H1 (cell line): ENCODE data around the gene SRRM4. TPM values are rescaled to one million over a fixed set of nuclear protein-coding genes. Genes with fewer than 3 reads are reported as not detected.

Experiments
- CTCF ChIA-PET: fragments of 300-600 bp; sonication (Branson Sonifier 250); formaldehyde crosslinking; loops from one replicate; lab custom pipeline; 2021; ENCODE audit not compliant: partially characterized antibody; lab: Charles Lee
- POLR2A ChIA-PET: fragments of 300-600 bp; sonication (Branson Sonifier 250); formaldehyde crosslinking; loops from one replicate; lab custom pipeline; 2021; ENCODE audit warnings: inconsistent platforms; ENCODE audit not compliant: partially characterized antibody; lab: Charles Lee
- DNase-seq, 2 experiments: peaks; one replicate each; pipeline versions ENCODE4 v3.0.0 to v3.0.0-alpha.2; 2010 to 2022; ENCODE audit warnings: low spot score in 2 of 2, low read depth in 1 of 2, mixed read lengths in 1 of 2
- FAIRE-seq: peaks from 2 replicates; lab custom pipeline; 2011; peaks lifted over from hg19 to GRCh38; lab: Jason Lieb, UNC
- H2AFZ ChIP-seq: 2 replicates; pipeline ENCODE4 v1.8.1; 2012; ENCODE audit warnings: low read length, inconsistent platforms
- H2AK5ac ChIP-seq: 2 replicates; pipeline ENCODE4 v1.6.1; 2013; ENCODE audit warnings: low read depth, low read length
- H2BK120ac ChIP-seq: replicated peaks from 2 replicates; pipeline ENCODE3; 2013; ENCODE audit warnings: low read depth, low read length, inconsistent platforms
- H2BK12ac ChIP-seq: 2 replicates; pipeline ENCODE4 v1.6.1; 2013; ENCODE audit warnings: low read depth, low read length
- H2BK15ac ChIP-seq: 2 replicates; pipeline ENCODE4 v1.6.1; 2013; ENCODE audit warnings: low read length
- H2BK20ac ChIP-seq: 2 replicates; pipeline ENCODE4 v1.6.1; 2013; ENCODE audit warnings: low read length
- H2BK5ac ChIP-seq: 2 replicates; pipeline ENCODE4 v1.6.1; 2013; ENCODE audit warnings: low read depth, low read length
- H3K14ac ChIP-seq: 2 replicates; pipeline ENCODE4 v1.6.1; 2013; ENCODE audit warnings: inconsistent platforms; ENCODE audit not compliant: insufficient read length
- H3K18ac ChIP-seq: 2 replicates; pipeline ENCODE4 v1.6.1; 2013; ENCODE audit warnings: low read length; ENCODE audit errors: extremely low read depth
- H3K23ac ChIP-seq: 2 replicates; pipeline ENCODE4 v1.6.1; 2013; ENCODE audit warnings: inconsistent platforms; ENCODE audit not compliant: insufficient read length
- H3K23me2 ChIP-seq: 2 replicates; pipeline ENCODE4 v1.6.1; 2013; ENCODE audit warnings: low read depth, low read length
- H3K27ac ChIP-seq: 2 replicates; pipeline ENCODE4 v1.6.1; 2011; ENCODE audit warnings: low read depth, low read length, inconsistent platforms
- H3K27me3 ChIP-seq, 4 experiments: replicated peaks in 1 of 4; 1 replicate in 1 of 4; 2 replicates in 3 of 4; pipeline versions ENCODE4 v1.6.1 to v1.8.1; 2011 to 2013; ENCODE audit warnings: low read length in 3 of 4, mild to moderate bottlenecking in 3 of 4, inconsistent platforms in 2 of 4, mixed read lengths in 2 of 4, moderate library complexity in 1 of 4; ENCODE audit not compliant: control insufficient read depth in 3 of 4, insufficient read depth in 3 of 4; ENCODE audit errors: extremely low read depth in 1 of 4
- H3K36me3 ChIP-seq, 4 experiments: 2 replicates each; pipeline versions ENCODE4 v1.6.1 to v1.8.1; 2011 to 2013; ENCODE audit warnings: mild to moderate bottlenecking in 4 of 4, low read length in 3 of 4, moderate library complexity in 2 of 4, control low read depth in 1 of 4, inconsistent platforms in 1 of 4; ENCODE audit not compliant: insufficient read depth in 4 of 4, control insufficient read depth in 2 of 4
- H3K4ac ChIP-seq: replicated peaks from 2 replicates; pipeline ENCODE3; 2013; ENCODE audit warnings: low read length, low read depth, mixed read lengths, inconsistent platforms; ENCODE audit not compliant: insufficient read length
- H3K4me1 ChIP-seq, 4 experiments: replicated peaks in 1 of 4; 1 replicate in 1 of 4; 2 replicates in 3 of 4; pipeline versions ENCODE4 v1.6.1 to v1.8.1; 2011 to 2013; ENCODE audit warnings: low read length in 3 of 4, inconsistent platforms in 2 of 4, mixed read lengths in 1 of 4; ENCODE audit not compliant: insufficient read depth in 4 of 4, control insufficient read depth in 3 of 4
- H3K4me2 ChIP-seq, 2 experiments: 2 replicates each; pipeline versions ENCODE4 v1.6.1 to v1.8.1; 2011 to 2013; ENCODE audit warnings: low read depth in 2 of 2, low read length in 2 of 2, control low read depth in 1 of 2, inconsistent platforms in 1 of 2, mild to moderate bottlenecking in 1 of 2; ENCODE audit not compliant: insufficient read depth in 1 of 2
- H3K4me3 ChIP-seq, 4 experiments: fragments of 200-600, 300-600 bp in 1 of 4; sonication (generic), shearing (Covaris generic), sonication (Bioruptor Twin) in 1 of 4; 2 replicates each; pipeline versions ENCODE4 v1.5.1 to v1.8.1; 2011 to 2016; ENCODE audit warnings: low read length in 4 of 4, low read depth in 3 of 4, control low read depth in 2 of 4, inconsistent platforms in 2 of 4, mild to moderate bottlenecking in 2 of 4, mixed read lengths in 1 of 4, moderate library complexity in 1 of 4; ENCODE audit not compliant: insufficient read depth in 2 of 4; ENCODE audit errors: extremely low read depth in 1 of 4
- H3K56ac ChIP-seq: replicated peaks from 2 replicates; pipeline ENCODE3; 2013; ENCODE audit warnings: low read depth, mild to moderate bottlenecking, mixed read lengths, low read length, inconsistent platforms; ENCODE audit not compliant: insufficient read length
- H3K79me1 ChIP-seq: 2 replicates; pipeline ENCODE4 v1.6.1; 2013; ENCODE audit warnings: low read depth, low read length, control low read depth
- H3K79me2 ChIP-seq, 2 experiments: 2 replicates each; pipeline versions ENCODE4 v1.6.1 to v1.8.1; 2012 to 2013; ENCODE audit warnings: low read length in 2 of 2, mild to moderate bottlenecking in 2 of 2, inconsistent platforms in 1 of 2; ENCODE audit not compliant: insufficient read depth in 2 of 2, control insufficient read depth in 1 of 2
- H3K9ac ChIP-seq, 4 experiments: replicated peaks in 1 of 4; 1 replicate in 1 of 4; 2 replicates in 3 of 4; pipeline versions ENCODE4 v1.6.1 to v1.8.1; 2011 to 2013; ENCODE audit warnings: low read depth in 3 of 4, low read length in 3 of 4, control low read depth in 2 of 4, mild to moderate bottlenecking in 2 of 4, moderate library complexity in 2 of 4, inconsistent platforms in 1 of 4; ENCODE audit errors: extremely low read depth in 1 of 4
- H3K9me3 ChIP-seq, 2 experiments: 2 replicates each; pipeline versions ENCODE4 v1.6.1 to v1.8.1; 2012 to 2013; ENCODE audit warnings: mild to moderate bottlenecking in 2 of 2, moderate library complexity in 2 of 2, control low read depth in 1 of 2, inconsistent platforms in 1 of 2, low read depth in 1 of 2, low read length in 1 of 2, mixed read lengths in 1 of 2; ENCODE audit not compliant: insufficient read depth in 2 of 2
- H4K20me1 ChIP-seq, 2 experiments: replicated peaks in 1 of 2; 2 replicates each; pipeline versions ENCODE3 to v1.8.1; 2011 to 2013; ENCODE audit warnings: inconsistent platforms in 2 of 2, low read length in 2 of 2, mild to moderate bottlenecking in 1 of 2; ENCODE audit not compliant: insufficient read depth in 2 of 2, control insufficient read depth in 1 of 2
- H4K5ac ChIP-seq: 2 replicates; pipeline ENCODE4 v1.6.1; 2013; ENCODE audit warnings: low read length, low read depth, mixed read lengths, inconsistent platforms; ENCODE audit not compliant: insufficient read length
- H4K8ac ChIP-seq: 2 replicates; pipeline ENCODE4 v1.8.0; 2013; ENCODE audit warnings: mild to moderate bottlenecking, moderate library complexity, low read length, inconsistent platforms; ENCODE audit not compliant: insufficient read depth; ENCODE audit errors: extremely low read depth
- H4K91ac ChIP-seq: replicated peaks from 2 replicates; pipeline ENCODE3; 2013; ENCODE audit warnings: low read length, mixed read lengths, inconsistent platforms; ENCODE audit not compliant: insufficient read length
- CTCF ChIP-seq, 3 experiments: IDR thresholded peaks; 1 replicate in 2 of 3; 2 replicates in 1 of 3; pipeline versions ENCODE4 v1.5.1 to v1.6.1; 2011; ENCODE audit warnings: low read length in 3 of 3, mild to moderate bottlenecking in 3 of 3, inconsistent platforms in 2 of 3, low read depth in 1 of 3, moderate library complexity in 1 of 3; ENCODE audit not compliant: insufficient read depth in 1 of 3; ENCODE audit errors: control extremely low read depth in 1 of 3
- MAFK ChIP-seq: IDR thresholded peaks from 2 replicates; pipeline ENCODE4 v1.6.1; 2012; ENCODE audit warnings: low read depth, mild to moderate bottlenecking, improper control_type of control experiment, low read length
- PHF8 ChIP-seq: fragments of 200-600 bp; sonication (generic); conservative IDR thresholded peaks from 2 replicates; pipeline ENCODE4 v1.7.1; 2012; ENCODE audit warnings: low read depth, mild to moderate bottlenecking, inconsistent platforms, low read length, moderate library complexity
- RAD21 ChIP-seq, 2 experiments: IDR thresholded peaks in 1 of 2; conservative IDR thresholded peaks in 1 of 2; 2 replicates each; pipeline ENCODE4 v1.6.1; 2011; ENCODE audit warnings: low read depth in 2 of 2, low read length in 2 of 2, improper control_type of control experiment in 1 of 2, inconsistent platforms in 1 of 2, mild to moderate bottlenecking in 1 of 2, moderate library complexity in 1 of 2
- TEAD4 ChIP-seq: IDR thresholded peaks from 2 replicates; pipeline ENCODE4 v1.6.1; 2012; ENCODE audit warnings: low read depth, low read length, inconsistent platforms, mixed read lengths
- WGBS, 2 experiments: shearing (Covaris generic) in 1 of 2; methylation state at CpG; one replicate each; pipeline versions ENCODE4 v1.1.6 to v1.1.7; 2013 to 2015; ENCODE audit warnings: low lambda C conversion rate in 2 of 2, mixed read lengths in 2 of 2, inconsistent platforms in 1 of 2, low coverage in 1 of 2, missing lambda C conversion rate in 1 of 2; ENCODE audit not compliant: insufficient replicate concordance in 2 of 2, insufficient coverage in 1 of 2, insufficient read length in 1 of 2; ENCODE audit errors: extremely low coverage in 1 of 2, missing lambda C conversion rate in 1 of 2; 5-methylcytosine and 5-hydroxymethylcytosine counted together
- polyA plus RNA-seq, 7 experiments: library from polyadenylated mRNA; depleted of rRNA in 3 of 7; stranded (reverse) in 5 of 7; unstranded in 2 of 7; fragments of >200 nt in 5 of 7; fragments of 200-250 nt in 2 of 7; gene quantifications; 1 replicate in 5 of 7; 2 replicates in 1 of 7; 4 replicates in 1 of 7; pipeline versions ENCODE4 v1.2.1 to v1.2.3, GENCODE V29; 2011 to 2013; ENCODE audit warnings: missing spikeins in 2 of 7, mixed read lengths in 2 of 7
- total RNA-seq: library from RNA; stranded (reverse); fragmentation: NEBNext Ultra II Directional; extraction: Animal tissue kit (Norgen Biotek cat#: 25700); gene quantifications from 2 replicates; pipeline ENCODE4 v1.2.1, GENCODE V29; 2021

SRRM4 gene
- total and polyA plus RNA-seq, 2 of the 8 experiments (the other 6 are each of a cell fraction or from before 2014, with no cell fraction given) = 0.53 to 1.1 TPM

GRCh38 chr12:118986050-118986449 is 4.7 kb downstream of the SRRM4 start:
- no peak overlapping the region for H2AK5ac ChIP-seq
- no peak overlapping the region for H2BK15ac ChIP-seq
- H3K79me2 ChIP-seq = no peaks in the 10 kb centered on the region
- no peak overlapping the region for H2BK120ac ChIP-seq
- H4K20me1 ChIP-seq = no peaks in the 10 kb centered on the region
- H3K4me3 ChIP-seq = no peak overlapping the region
- H4K8ac ChIP-seq = no peak overlapping the region
- H3K36me3 ChIP-seq = no peaks in the 10 kb centered on the region
- H2AFZ ChIP-seq = no peak overlapping the region
- H3K23me2 ChIP-seq = peaks cover 6% of the 10 kb centered on the region; the same call in 1 of the 2 replicates
- CTCF ChIA-PET = interaction anchor here (1.7 kb wide), 1 partner anchor 177 kb away, joined by 6 read pairs; no protein-coding TSS in a partner anchor
- no peak overlapping the region for H3K9ac ChIP-seq
- H3K79me1 ChIP-seq = no peaks in the 10 kb centered on the region
- no peak overlapping the region for H4K5ac ChIP-seq
- no peak overlapping the region for H2BK20ac ChIP-seq
- peaks cover 0 to 23% (median 14%) of the 10 kb centered on the region in 4 experiments; a peak in 6 of 7 replicates for H3K27me3 ChIP-seq
- TF ChIP-seq TEAD4 = 0 out of 2 replicates have a peak, but pooled peaks have one; percentile 8
- TF ChIP-seq PHF8 = no peak
- peak; percentile 21 to 35; a peak in 2 of 4 replicates for TF ChIP-seq RAD21 (IDR thresholded peaks at IDR 0.05 in 1 of 2, conservative IDR thresholded peaks at IDR 0.05 in 1 of 2; ENCODE audit: low read depth in 2 of 2, low read length in 2 of 2)
- TF ChIP-seq CTCF (IDR thresholded peaks at IDR 0.05; ENCODE audit: control extremely low read depth in 1 of 3, insufficient read depth in 1 of 3, low read depth in 1 of 3, low read length in 3 of 3) = peak in 2 of 3 experiments; percentile 23 to 33; a peak in 3 of 4 replicates
- TF ChIP-seq MAFK = peak; percentile 31; the same call in 1 of the 2 replicates
- 51% methylated on average over 8 of the region's 8 CpGs; no CpG with 5 or more reads in 1 of the 2 experiments for WGBS, 2 experiments
- DNase-seq = no peak
- no peak overlapping the region for H3K56ac ChIP-seq
- no peak for FAIRE-seq
- 0 out of 2 replicates have a peak overlapping the region, but pooled peaks have one; percentile 12 for H2BK12ac ChIP-seq
- no peak overlapping the region for H3K27ac ChIP-seq
- H3K23ac ChIP-seq = no peak overlapping the region
- POLR2A ChIA-PET = no interaction called here
- H3K4ac ChIP-seq = no peak overlapping the region
- H4K91ac ChIP-seq = no peak overlapping the region
- no peak overlapping the region for H3K14ac ChIP-seq
- H3K4me2 ChIP-seq = no peak overlapping the region
- H3K4me1 ChIP-seq = peaks cover 3 to 7% (median 4%) of the 10 kb centered on the region in 4 experiments; a peak in 4 of 7 replicates
- H2BK5ac ChIP-seq = no peak overlapping the region
- no peak overlapping the region for H3K18ac ChIP-seq
- no peaks in the 10 kb centered on the region for H3K9me3 ChIP-seq
